ENCODE results near the gene QDPR.

QDPR gene

GRCh38 chr4:17526695-17527477, 15.0 kb upstream of the QDPR start:
- no peak for DNase-seq

GRCh38 chr4:17523662-17524061, 11.8 kb upstream of the QDPR start:
- DNase-seq = no peak

- no peak for DNase-seq
These were observed 9.7 kb upstream of the QDPR start for GRCh38 chr4:17521595-17521994.

GRCh38 chr4:17517664-17518063, 5.8 kb upstream of the QDPR start:
- DNase-seq = no peak

GRCh38 chr4:17516980-17517379, 5.1 kb upstream of the QDPR start:
- DNase-seq = no peak

GRCh38 chr4:17515445-17516407, 3.8 kb upstream of the QDPR start:
- no peak for DNase-seq

- DNase-seq = no peak
These were observed 3.0 kb upstream of the QDPR start, which contains the start of gene CLRN2 for GRCh38 chr4:17514865-17515264. CLRN2 (plus strand) TSS chr4:17515165; CDS start chr4:17515267, 102 bp downstream.

GRCh38 chr4:17512973-17513665, 1.2 kb upstream of the QDPR start:
- no peak for DNase-seq

GRCh38 chr4:17511509-17511949, 361 bp downstream of the QDPR start:
- peak; percentile 63 to 71 for DNase-seq

- DNase-seq = peak in 1 of 2 experiments; percentile 8
These were observed 839 bp downstream of the QDPR start for GRCh38 chr4:17511051-17511450.

GRCh38 chr4:17510582-17510981, 1.3 kb downstream of the QDPR start:
- DNase-seq = no peak

- DNase-seq = no peak
These were observed 7.8 kb downstream of the QDPR start for GRCh38 chr4:17504081-17504480.

GRCh38 chr4:17502756-17503155, 9.1 kb downstream of the QDPR start:
- no peak for DNase-seq

- no peak for DNase-seq
These were observed 11.3 kb downstream of the QDPR start for GRCh38 chr4:17500574-17500973.

GRCh38 chr4:17497890-17498523, 13.9 kb downstream of the QDPR start:
- no peak for DNase-seq

- DNase-seq = no peak
These were observed 17.4 kb downstream of the QDPR start for GRCh38 chr4:17494258-17495190.

GRCh38 chr4:17493619-17494018, 18.3 kb downstream of the QDPR start:
- no peak for DNase-seq

- no peak for DNase-seq
These were observed 19.0 kb downstream of the QDPR start for GRCh38 chr4:17492876-17493275.

GRCh38 chr4:17492058-17492741, 19.7 kb downstream of the QDPR start:
- DNase-seq = no peak

- DNase-seq = no peak
These were observed 20.7 kb downstream of the QDPR start for GRCh38 chr4:17491196-17491595.

GRCh38 chr4:17490575-17491059, 21.3 kb downstream of the QDPR start:
- DNase-seq = no peak
